ENCODE data around the gene PABPC3. TPM values are rescaled to one million over a fixed set of nuclear protein-coding genes. Genes with fewer than 3 reads are reported as not detected.

The PABPC3 gene
- total and polyA plus RNA-seq, 2 of the 13 experiments (the other 11 are each of a cell fraction or from before 2014, with no cell fraction given) = 0.04 to 0.09 TPM

DNA sequence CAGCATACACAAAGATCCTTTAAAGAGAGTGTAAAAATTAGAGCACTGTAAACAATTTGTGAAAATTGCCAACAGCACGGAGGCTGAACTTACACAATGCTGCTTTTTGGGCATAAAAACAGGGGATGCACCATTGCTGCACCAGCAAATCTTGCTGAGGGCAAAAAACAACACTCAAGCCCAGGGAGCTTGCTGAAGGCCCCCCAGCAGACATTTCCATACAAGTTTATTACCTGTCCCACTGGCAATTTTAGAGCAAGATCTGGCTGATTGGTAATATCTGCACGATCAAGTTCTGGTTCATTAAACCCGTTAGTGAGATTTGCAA, 41.8 kb downstream of the PABPC3 start:
- no peak for FAIRE-seq
- no peak for DNase-seq (ENCODE audit: low spot score)
- Histone ChIP-seq H4K20me1 (ENCODE audit: insufficient read depth, low read length) (no peaks in the 10 kb centered on the region), H3K36me3 (replicated peaks in 1 of 2; ENCODE audit: control insufficient read depth in 1 of 2, insufficient read depth in 2 of 2, low read length in 2 of 2) (no peaks in the 10 kb centered on the region), H3K9me3 (ENCODE audit: low read length) (no peaks in the 10 kb centered on the region; the same call in 1 of the 2 replicates), H2AFZ (ENCODE audit: low read length) (no peak overlapping the region), H3K4me1 (ENCODE audit: insufficient read depth, low read length) (no peaks in the 10 kb centered on the region), H3K9ac (ENCODE audit: insufficient read depth, low read depth, low read length) (no peak overlapping the region), H3K4me2 (ENCODE audit: low read depth, low read length) (no peak overlapping the region), H3K4me3 (replicated peaks in 1 of 3; ENCODE audit: insufficient read depth in 1 of 3, low read depth in 2 of 3, low read length in 3 of 3) (no peak overlapping the region), H3K27me3 (ENCODE audit: control insufficient read depth in 1 of 2, insufficient read depth in 2 of 2, low read length in 2 of 2) (peaks cover 1 to 10% of the 10 kb centered on the region in 2 experiments; a peak in 3 of 5 replicates), H3K79me2 (ENCODE audit: insufficient read depth, low read length) (no peaks in the 10 kb centered on the region), H3K27ac (ENCODE audit: extremely low read length, insufficient read depth, low read length) (no peak overlapping the region)
- in situ Hi-C loops (cut with HindIII; ENCODE audit: extremely low pct_ligation_motif_present, low pct_unique_long_range_greater_than_20kb) (no loop called here), intact Hi-C loops (cut with micrococcal nuclease; ENCODE audit: unreplicated experiment) (no loop called here)
- no peak for ATAC-seq
- ChIA-PET POLR2A (no interaction called here), CTCF (ENCODE audit: low intra/inter-chr PET ratio, low total read pairs) (no interaction called here)
- WGBS (ENCODE audit: low lambda C conversion rate) = 25% methylated on average over 3 of the region's 3 CpGs
- no TSS peak for BruUV-seq (replicated peaks)
- TF ChIP-seq NR3C1 (CRISPR knock-in tag; IDR thresholded peaks at IDR 0.05) (no peak), ZKSCAN1 (IDR thresholded peaks at IDR 0.05; ENCODE audit: low read length) (no peak), ZNF550 (CRISPR knock-in tag; IDR thresholded peaks at IDR 0.05; ENCODE audit: borderline replicate concordance) (no peak), PHF21A (CRISPR knock-in tag; IDR thresholded peaks at IDR 0.05) (no peak), KDM5B (CRISPR knock-in tag; IDR thresholded peaks at IDR 0.05; ENCODE audit: borderline replicate concordance) (no peak), GFI1 (CRISPR knock-in tag; IDR thresholded peaks at IDR 0.05; ENCODE audit: borderline replicate concordance) (no peak), ZNF7 (CRISPR knock-in tag; IDR thresholded peaks at IDR 0.05) (no peak), ZSCAN12 (CRISPR knock-in tag; IDR thresholded peaks at IDR 0.05) (no peak), ZNF816 (CRISPR knock-in tag; IDR thresholded peaks at IDR 0.05; ENCODE audit: borderline replicate concordance) (no peak)
- TF ChIP-seq, protein P1, sequence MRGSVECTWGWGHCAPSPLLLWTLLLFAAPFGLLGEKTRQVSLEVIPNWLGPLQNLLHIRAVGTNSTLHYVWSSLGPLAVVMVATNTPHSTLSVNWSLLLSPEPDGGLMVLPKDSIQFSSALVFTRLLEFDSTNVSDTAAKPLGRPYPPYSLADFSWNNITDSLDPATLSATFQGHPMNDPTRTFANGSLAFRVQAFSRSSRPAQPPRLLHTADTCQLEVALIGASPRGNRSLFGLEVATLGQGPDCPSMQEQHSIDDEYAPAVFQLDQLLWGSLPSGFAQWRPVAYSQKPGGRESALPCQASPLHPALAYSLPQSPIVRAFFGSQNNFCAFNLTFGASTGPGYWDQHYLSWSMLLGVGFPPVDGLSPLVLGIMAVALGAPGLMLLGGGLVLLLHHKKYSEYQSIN (CRISPR knock-in tag; IDR thresholded peaks at IDR 0.05; ENCODE audit: borderline replicate concordance) = no peak
- TF ChIP-seq, protein P2, sequence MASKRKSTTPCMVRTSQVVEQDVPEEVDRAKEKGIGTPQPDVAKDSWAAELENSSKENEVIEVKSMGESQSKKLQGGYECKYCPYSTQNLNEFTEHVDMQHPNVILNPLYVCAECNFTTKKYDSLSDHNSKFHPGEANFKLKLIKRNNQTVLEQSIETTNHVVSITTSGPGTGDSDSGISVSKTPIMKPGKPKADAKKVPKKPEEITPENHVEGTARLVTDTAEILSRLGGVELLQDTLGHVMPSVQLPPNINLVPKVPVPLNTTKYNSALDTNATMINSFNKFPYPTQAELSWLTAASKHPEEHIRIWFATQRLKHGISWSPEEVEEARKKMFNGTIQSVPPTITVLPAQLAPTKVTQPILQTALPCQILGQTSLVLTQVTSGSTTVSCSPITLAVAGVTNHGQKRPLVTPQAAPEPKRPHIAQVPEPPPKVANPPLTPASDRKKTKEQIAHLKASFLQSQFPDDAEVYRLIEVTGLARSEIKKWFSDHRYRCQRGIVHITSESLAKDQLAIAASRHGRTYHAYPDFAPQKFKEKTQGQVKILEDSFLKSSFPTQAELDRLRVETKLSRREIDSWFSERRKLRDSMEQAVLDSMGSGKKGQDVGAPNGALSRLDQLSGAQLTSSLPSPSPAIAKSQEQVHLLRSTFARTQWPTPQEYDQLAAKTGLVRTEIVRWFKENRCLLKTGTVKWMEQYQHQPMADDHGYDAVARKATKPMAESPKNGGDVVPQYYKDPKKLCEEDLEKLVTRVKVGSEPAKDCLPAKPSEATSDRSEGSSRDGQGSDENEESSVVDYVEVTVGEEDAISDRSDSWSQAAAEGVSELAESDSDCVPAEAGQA (IDR thresholded peaks at IDR 0.05; ENCODE audit: low read depth) = no peak
- TF ChIP-seq, protein P2 (CRISPR knock-in tag; IDR thresholded peaks at IDR 0.05; ENCODE audit: borderline replicate concordance) = no peak
- TF ChIP-seq, protein P3, sequence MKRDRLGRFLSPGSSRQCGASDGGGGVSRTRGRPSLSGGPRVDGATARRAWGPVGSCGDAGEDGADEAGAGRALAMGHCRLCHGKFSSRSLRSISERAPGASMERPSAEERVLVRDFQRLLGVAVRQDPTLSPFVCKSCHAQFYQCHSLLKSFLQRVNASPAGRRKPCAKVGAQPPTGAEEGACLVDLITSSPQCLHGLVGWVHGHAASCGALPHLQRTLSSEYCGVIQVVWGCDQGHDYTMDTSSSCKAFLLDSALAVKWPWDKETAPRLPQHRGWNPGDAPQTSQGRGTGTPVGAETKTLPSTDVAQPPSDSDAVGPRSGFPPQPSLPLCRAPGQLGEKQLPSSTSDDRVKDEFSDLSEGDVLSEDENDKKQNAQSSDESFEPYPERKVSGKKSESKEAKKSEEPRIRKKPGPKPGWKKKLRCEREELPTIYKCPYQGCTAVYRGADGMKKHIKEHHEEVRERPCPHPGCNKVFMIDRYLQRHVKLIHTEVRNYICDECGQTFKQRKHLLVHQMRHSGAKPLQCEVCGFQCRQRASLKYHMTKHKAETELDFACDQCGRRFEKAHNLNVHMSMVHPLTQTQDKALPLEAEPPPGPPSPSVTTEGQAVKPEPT (CRISPR knock-in tag; IDR thresholded peaks at IDR 0.05; ENCODE audit: low read depth) = no peak
- TF ChIP-seq, protein P4, sequence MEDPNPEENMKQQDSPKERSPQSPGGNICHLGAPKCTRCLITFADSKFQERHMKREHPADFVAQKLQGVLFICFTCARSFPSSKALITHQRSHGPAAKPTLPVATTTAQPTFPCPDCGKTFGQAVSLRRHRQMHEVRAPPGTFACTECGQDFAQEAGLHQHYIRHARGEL (CRISPR knock-in tag; IDR thresholded peaks at IDR 0.05) = no peak
- TF ChIP-seq, protein P5, sequence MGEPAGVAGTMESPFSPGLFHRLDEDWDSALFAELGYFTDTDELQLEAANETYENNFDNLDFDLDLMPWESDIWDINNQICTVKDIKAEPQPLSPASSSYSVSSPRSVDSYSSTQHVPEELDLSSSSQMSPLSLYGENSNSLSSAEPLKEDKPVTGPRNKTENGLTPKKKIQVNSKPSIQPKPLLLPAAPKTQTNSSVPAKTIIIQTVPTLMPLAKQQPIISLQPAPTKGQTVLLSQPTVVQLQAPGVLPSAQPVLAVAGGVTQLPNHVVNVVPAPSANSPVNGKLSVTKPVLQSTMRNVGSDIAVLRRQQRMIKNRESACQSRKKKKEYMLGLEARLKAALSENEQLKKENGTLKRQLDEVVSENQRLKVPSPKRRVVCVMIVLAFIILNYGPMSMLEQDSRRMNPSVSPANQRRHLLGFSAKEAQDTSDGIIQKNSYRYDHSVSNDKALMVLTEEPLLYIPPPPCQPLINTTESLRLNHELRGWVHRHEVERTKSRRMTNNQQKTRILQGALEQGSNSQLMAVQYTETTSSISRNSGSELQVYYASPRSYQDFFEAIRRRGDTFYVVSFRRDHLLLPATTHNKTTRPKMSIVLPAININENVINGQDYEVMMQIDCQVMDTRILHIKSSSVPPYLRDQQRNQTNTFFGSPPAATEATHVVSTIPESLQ (CRISPR knock-in tag; conservative IDR thresholded peaks at IDR 0.05) = no peak
